H1 (cell line): Measurements from ENCODE around the gene TFAP2C. TPM values are rescaled to one million over a fixed set of nuclear protein-coding genes. Genes with fewer than 3 reads are reported as not detected.

Experiments
- CTCF ChIA-PET: fragments of 300-600 bp; sonication (Branson Sonifier 250); formaldehyde crosslinking; loops from one replicate; lab custom pipeline; 2021; ENCODE audit not compliant: partially characterized antibody; lab: Charles Lee
- POLR2A ChIA-PET: fragments of 300-600 bp; sonication (Branson Sonifier 250); formaldehyde crosslinking; loops from one replicate; lab custom pipeline; 2021; ENCODE audit warnings: inconsistent platforms; ENCODE audit not compliant: partially characterized antibody; lab: Charles Lee
- DNase-seq, 2 experiments: peaks; one replicate each; pipeline versions ENCODE4 v3.0.0 to v3.0.0-alpha.2; 2010 to 2022; ENCODE audit warnings: low spot score in 2 of 2, low read depth in 1 of 2, mixed read lengths in 1 of 2
- FAIRE-seq: peaks from 2 replicates; lab custom pipeline; 2011; peaks lifted over from hg19 to GRCh38; lab: Jason Lieb, UNC
- H2AFZ ChIP-seq: 2 replicates; pipeline ENCODE4 v1.8.1; 2012; ENCODE audit warnings: low read length, inconsistent platforms
- H2AK5ac ChIP-seq: 2 replicates; pipeline ENCODE4 v1.6.1; 2013; ENCODE audit warnings: low read depth, low read length
- H2BK120ac ChIP-seq: replicated peaks from 2 replicates; pipeline ENCODE3; 2013; ENCODE audit warnings: low read depth, low read length, inconsistent platforms
- H2BK12ac ChIP-seq: 2 replicates; pipeline ENCODE4 v1.6.1; 2013; ENCODE audit warnings: low read depth, low read length
- H2BK15ac ChIP-seq: 2 replicates; pipeline ENCODE4 v1.6.1; 2013; ENCODE audit warnings: low read length
- H2BK20ac ChIP-seq: 2 replicates; pipeline ENCODE4 v1.6.1; 2013; ENCODE audit warnings: low read length
- H2BK5ac ChIP-seq: 2 replicates; pipeline ENCODE4 v1.6.1; 2013; ENCODE audit warnings: low read depth, low read length
- H3K14ac ChIP-seq: 2 replicates; pipeline ENCODE4 v1.6.1; 2013; ENCODE audit warnings: inconsistent platforms; ENCODE audit not compliant: insufficient read length
- H3K18ac ChIP-seq: 2 replicates; pipeline ENCODE4 v1.6.1; 2013; ENCODE audit warnings: low read length; ENCODE audit errors: extremely low read depth
- H3K23ac ChIP-seq: 2 replicates; pipeline ENCODE4 v1.6.1; 2013; ENCODE audit warnings: inconsistent platforms; ENCODE audit not compliant: insufficient read length
- H3K23me2 ChIP-seq: 2 replicates; pipeline ENCODE4 v1.6.1; 2013; ENCODE audit warnings: low read depth, low read length
- H3K27ac ChIP-seq: 2 replicates; pipeline ENCODE4 v1.6.1; 2011; ENCODE audit warnings: low read depth, low read length, inconsistent platforms
- H3K27me3 ChIP-seq, 4 experiments: replicated peaks in 1 of 4; 1 replicate in 1 of 4; 2 replicates in 3 of 4; pipeline versions ENCODE4 v1.6.1 to v1.8.1; 2011 to 2013; ENCODE audit warnings: low read length in 3 of 4, mild to moderate bottlenecking in 3 of 4, inconsistent platforms in 2 of 4, mixed read lengths in 2 of 4, moderate library complexity in 1 of 4; ENCODE audit not compliant: control insufficient read depth in 3 of 4, insufficient read depth in 3 of 4; ENCODE audit errors: extremely low read depth in 1 of 4
- H3K36me3 ChIP-seq, 4 experiments: 2 replicates each; pipeline versions ENCODE4 v1.6.1 to v1.8.1; 2011 to 2013; ENCODE audit warnings: mild to moderate bottlenecking in 4 of 4, low read length in 3 of 4, moderate library complexity in 2 of 4, control low read depth in 1 of 4, inconsistent platforms in 1 of 4; ENCODE audit not compliant: insufficient read depth in 4 of 4, control insufficient read depth in 2 of 4
- H3K4ac ChIP-seq: replicated peaks from 2 replicates; pipeline ENCODE3; 2013; ENCODE audit warnings: low read length, low read depth, mixed read lengths, inconsistent platforms; ENCODE audit not compliant: insufficient read length
- H3K4me1 ChIP-seq, 4 experiments: replicated peaks in 1 of 4; 1 replicate in 1 of 4; 2 replicates in 3 of 4; pipeline versions ENCODE4 v1.6.1 to v1.8.1; 2011 to 2013; ENCODE audit warnings: low read length in 3 of 4, inconsistent platforms in 2 of 4, mixed read lengths in 1 of 4; ENCODE audit not compliant: insufficient read depth in 4 of 4, control insufficient read depth in 3 of 4
- H3K4me2 ChIP-seq, 2 experiments: 2 replicates each; pipeline versions ENCODE4 v1.6.1 to v1.8.1; 2011 to 2013; ENCODE audit warnings: low read depth in 2 of 2, low read length in 2 of 2, control low read depth in 1 of 2, inconsistent platforms in 1 of 2, mild to moderate bottlenecking in 1 of 2; ENCODE audit not compliant: insufficient read depth in 1 of 2
- H3K4me3 ChIP-seq, 4 experiments: fragments of 200-600, 300-600 bp in 1 of 4; sonication (generic), shearing (Covaris generic), sonication (Bioruptor Twin) in 1 of 4; 2 replicates each; pipeline versions ENCODE4 v1.5.1 to v1.8.1; 2011 to 2016; ENCODE audit warnings: low read length in 4 of 4, low read depth in 3 of 4, control low read depth in 2 of 4, inconsistent platforms in 2 of 4, mild to moderate bottlenecking in 2 of 4, mixed read lengths in 1 of 4, moderate library complexity in 1 of 4; ENCODE audit not compliant: insufficient read depth in 2 of 4; ENCODE audit errors: extremely low read depth in 1 of 4
- H3K56ac ChIP-seq: replicated peaks from 2 replicates; pipeline ENCODE3; 2013; ENCODE audit warnings: low read depth, mild to moderate bottlenecking, mixed read lengths, low read length, inconsistent platforms; ENCODE audit not compliant: insufficient read length
- H3K79me1 ChIP-seq: 2 replicates; pipeline ENCODE4 v1.6.1; 2013; ENCODE audit warnings: low read depth, low read length, control low read depth
- H3K79me2 ChIP-seq, 2 experiments: 2 replicates each; pipeline versions ENCODE4 v1.6.1 to v1.8.1; 2012 to 2013; ENCODE audit warnings: low read length in 2 of 2, mild to moderate bottlenecking in 2 of 2, inconsistent platforms in 1 of 2; ENCODE audit not compliant: insufficient read depth in 2 of 2, control insufficient read depth in 1 of 2
- H3K9ac ChIP-seq, 4 experiments: replicated peaks in 1 of 4; 1 replicate in 1 of 4; 2 replicates in 3 of 4; pipeline versions ENCODE4 v1.6.1 to v1.8.1; 2011 to 2013; ENCODE audit warnings: low read depth in 3 of 4, low read length in 3 of 4, control low read depth in 2 of 4, mild to moderate bottlenecking in 2 of 4, moderate library complexity in 2 of 4, inconsistent platforms in 1 of 4; ENCODE audit errors: extremely low read depth in 1 of 4
- H3K9me3 ChIP-seq, 2 experiments: 2 replicates each; pipeline versions ENCODE4 v1.6.1 to v1.8.1; 2012 to 2013; ENCODE audit warnings: mild to moderate bottlenecking in 2 of 2, moderate library complexity in 2 of 2, control low read depth in 1 of 2, inconsistent platforms in 1 of 2, low read depth in 1 of 2, low read length in 1 of 2, mixed read lengths in 1 of 2; ENCODE audit not compliant: insufficient read depth in 2 of 2
- H4K20me1 ChIP-seq, 2 experiments: replicated peaks in 1 of 2; 2 replicates each; pipeline versions ENCODE3 to v1.8.1; 2011 to 2013; ENCODE audit warnings: inconsistent platforms in 2 of 2, low read length in 2 of 2, mild to moderate bottlenecking in 1 of 2; ENCODE audit not compliant: insufficient read depth in 2 of 2, control insufficient read depth in 1 of 2
- H4K5ac ChIP-seq: 2 replicates; pipeline ENCODE4 v1.6.1; 2013; ENCODE audit warnings: low read length, low read depth, mixed read lengths, inconsistent platforms; ENCODE audit not compliant: insufficient read length
- H4K8ac ChIP-seq: 2 replicates; pipeline ENCODE4 v1.8.0; 2013; ENCODE audit warnings: mild to moderate bottlenecking, moderate library complexity, low read length, inconsistent platforms; ENCODE audit not compliant: insufficient read depth; ENCODE audit errors: extremely low read depth
- H4K91ac ChIP-seq: replicated peaks from 2 replicates; pipeline ENCODE3; 2013; ENCODE audit warnings: low read length, mixed read lengths, inconsistent platforms; ENCODE audit not compliant: insufficient read length
- EP300 ChIP-seq, 2 experiments: IDR thresholded peaks; 1 replicate in 1 of 2; 2 replicates in 1 of 2; pipeline ENCODE4 v1.6.1; 2011 to 2012; ENCODE audit warnings: low read depth in 2 of 2, low read length in 2 of 2, mild to moderate bottlenecking in 2 of 2, borderline replicate concordance in 1 of 2, inconsistent platforms in 1 of 2, moderate library complexity in 1 of 2
- JUN ChIP-seq: IDR thresholded peaks from 2 replicates; pipeline ENCODE4 v1.6.1; 2011; ENCODE audit warnings: low read depth, mild to moderate bottlenecking, improper control_type of control experiment, low read length
- TAF1 ChIP-seq: IDR thresholded peaks from 2 replicates; pipeline ENCODE4 v1.6.1; 2011; ENCODE audit warnings: mild to moderate bottlenecking, low read depth, low read length
- whole genome bisulfite sequencing, 2 experiments: shearing (Covaris generic) in 1 of 2; methylation state at CpG; one replicate each; pipeline versions ENCODE4 v1.1.6 to v1.1.7; 2013 to 2015; ENCODE audit warnings: low lambda C conversion rate in 2 of 2, mixed read lengths in 2 of 2, inconsistent platforms in 1 of 2, low coverage in 1 of 2, missing lambda C conversion rate in 1 of 2; ENCODE audit not compliant: insufficient replicate concordance in 2 of 2, insufficient coverage in 1 of 2, insufficient read length in 1 of 2; ENCODE audit errors: extremely low coverage in 1 of 2, missing lambda C conversion rate in 1 of 2; 5-methylcytosine and 5-hydroxymethylcytosine counted together
- polyA plus RNA-seq, 7 experiments: library from polyadenylated mRNA; depleted of rRNA in 3 of 7; stranded (reverse) in 5 of 7; unstranded in 2 of 7; fragments of >200 nt in 5 of 7; fragments of 200-250 nt in 2 of 7; gene quantifications; 1 replicate in 5 of 7; 2 replicates in 1 of 7; 4 replicates in 1 of 7; pipeline versions ENCODE4 v1.2.1 to v1.2.3, GENCODE V29; 2011 to 2013; ENCODE audit warnings: missing spikeins in 2 of 7, mixed read lengths in 2 of 7
- total RNA-seq: library from RNA; stranded (reverse); fragmentation: NEBNext Ultra II Directional; extraction: Animal tissue kit (Norgen Biotek cat#: 25700); gene quantifications from 2 replicates; pipeline ENCODE4 v1.2.1, GENCODE V29; 2021
- TF ChIP-seq, protein P1 (sequence below): IDR thresholded peaks from 2 replicates; pipeline ENCODE4 v1.6.1; 2012; ENCODE audit warnings: inconsistent platforms

The TFAP2C gene
- total and polyA plus RNA-seq, 2 of the 8 experiments (the other 6 are each of a cell fraction or from before 2014, with no cell fraction given): 1.7 to 5.8 TPM

- Histone ChIP-seq H3K14ac (no peak overlapping the region), H3K79me1 (no peaks in the 10 kb centered on the region), H2BK12ac (no peak overlapping the region), H2BK5ac (no peak overlapping the region), H3K4ac (no peak overlapping the region), H4K20me1 (no peaks in the 10 kb centered on the region), H3K4me2 (no peak overlapping the region), H3K27me3 (no peaks in the 10 kb centered on the region), H2AFZ (no peak overlapping the region), H3K36me3 (no peaks in the 10 kb centered on the region), H3K27ac (no peak overlapping the region), H2AK5ac (no peak overlapping the region), H2BK20ac (no peak overlapping the region), H2BK15ac (no peak overlapping the region), H2BK120ac (no peak overlapping the region), H4K8ac (no peak overlapping the region), H3K9me3 (no peaks in the 10 kb centered on the region), H3K23ac (no peak overlapping the region), H3K9ac (no peak overlapping the region), H3K18ac (no peak overlapping the region; the same call in 1 of the 2 replicates), H3K4me3 (no peak overlapping the region), H3K23me2 (no peaks in the 10 kb centered on the region), H3K56ac (no peak overlapping the region), H4K91ac (no peak overlapping the region), H3K4me1 (no peaks in the 10 kb centered on the region; a peak in 1 of 7 replicates), H3K79me2 (no peaks in the 10 kb centered on the region), H4K5ac (no peak overlapping the region)
- CTCF ChIA-PET: interaction anchor here (1.3 to 1.5 kb wide), 2 partner anchors 17 to 56 kb away, joined by 3 to 5 read pairs; no protein-coding TSS in a partner anchor
- TF ChIP-seq TAF1 (no peak), EP300 (IDR thresholded peaks at IDR 0.05; ENCODE audit: borderline replicate concordance in 1 of 2, low read depth in 2 of 2, low read length in 2 of 2) (no peak), JUN (no peak)
- TF ChIP-seq, protein P1, sequence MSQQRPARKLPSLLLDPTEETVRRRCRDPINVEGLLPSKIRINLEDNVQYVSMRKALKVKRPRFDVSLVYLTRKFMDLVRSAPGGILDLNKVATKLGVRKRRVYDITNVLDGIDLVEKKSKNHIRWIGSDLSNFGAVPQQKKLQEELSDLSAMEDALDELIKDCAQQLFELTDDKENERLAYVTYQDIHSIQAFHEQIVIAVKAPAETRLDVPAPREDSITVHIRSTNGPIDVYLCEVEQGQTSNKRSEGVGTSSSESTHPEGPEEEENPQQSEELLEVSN: no peak
- DNase-seq (no peak), FAIRE-seq (no peak)
- POLR2A ChIA-PET: no interaction called here
- WGBS, 2 experiments: 89% methylated on average over 9 of the region's 11 CpGs; no CpG with 5 or more reads in 1 of the 2 experiments
These were observed 21.9 kb upstream of the TFAP2C start for GRCh38 chr20:56607061-56607704.
